Osteoblast (primary cell): Measurements from ENCODE around the gene ARHGAP10. TPM values are rescaled to one million over a fixed set of nuclear protein-coding genes. Genes with fewer than 3 reads are reported as not detected.

Source experiments
- DNase-seq: peaks from one replicate; pipeline ENCODE4 v3.0.0; 2011; ENCODE audit warnings: low spot score, mixed read lengths; ENCODE audit not compliant: insufficient read length; ENCODE audit errors: missing footprints
- H2AFZ ChIP-seq: 2 replicates; pipeline ENCODE4 v1.6.0; 2011; ENCODE audit warnings: mild to moderate bottlenecking, low read length
- H3K27ac ChIP-seq: 2 replicates; pipeline ENCODE4 v1.5.1; 2011; ENCODE audit warnings: mild to moderate bottlenecking, low read depth, low read length, moderate library complexity
- H3K27me3 ChIP-seq: 2 replicates; pipeline ENCODE4 v1.6.0; 2012; ENCODE audit warnings: mild to moderate bottlenecking, control low read depth, inconsistent platforms, low read length, moderate library complexity; ENCODE audit not compliant: insufficient read depth
- H3K36me3 ChIP-seq: 2 replicates; pipeline ENCODE4 v1.5.1; 2011; ENCODE audit warnings: mild to moderate bottlenecking, low read length, control low read depth, moderate library complexity; ENCODE audit not compliant: insufficient read depth
- H3K4me1 ChIP-seq: 2 replicates; pipeline ENCODE4 v1.5.1; 2011; ENCODE audit warnings: mild to moderate bottlenecking, low read length, control low read depth, moderate library complexity; ENCODE audit not compliant: insufficient read depth
- H3K4me2 ChIP-seq: 2 replicates; pipeline ENCODE4 v1.6.0; 2011; ENCODE audit warnings: mild to moderate bottlenecking, low read length; ENCODE audit not compliant: insufficient read depth
- H3K4me3 ChIP-seq: fragments of 200-600 bp; sonication (generic); 3 replicates; pipeline ENCODE4 v1.5.1; 2012; ENCODE audit warnings: mild to moderate bottlenecking, low read length, inconsistent platforms; ENCODE audit not compliant: insufficient read depth
- H3K79me2 ChIP-seq: 2 replicates; pipeline ENCODE4 v1.6.0; 2012; ENCODE audit warnings: mild to moderate bottlenecking, low read length, control low read depth, inconsistent platforms; ENCODE audit not compliant: insufficient read depth
- H3K9me3 ChIP-seq: 2 replicates; pipeline ENCODE4 v1.5.1; 2011; ENCODE audit warnings: low read depth, low read length, control low read depth
- H4K20me1 ChIP-seq: 2 replicates; pipeline ENCODE4 v1.6.0; 2012; ENCODE audit warnings: mild to moderate bottlenecking, low read length, control low read depth; ENCODE audit not compliant: insufficient read depth
- total RNA-seq: library from RNA; depleted of rRNA; stranded (reverse); fragments of >200 nt; gene quantifications from 2 replicates; pipeline ENCODE4 v1.2.3, GENCODE V29; 2012
- TF ChIP-seq, protein P1 (sequence below): IDR thresholded peaks from 2 replicates; pipeline ENCODE4 v1.5.1; 2011; ENCODE audit warnings: mild to moderate bottlenecking, low read depth, low read length, moderate library complexity; ENCODE audit errors: extremely low read depth

ARHGAP10 gene
- total RNA-seq, 1 donor = 31.5 TPM

DNA sequence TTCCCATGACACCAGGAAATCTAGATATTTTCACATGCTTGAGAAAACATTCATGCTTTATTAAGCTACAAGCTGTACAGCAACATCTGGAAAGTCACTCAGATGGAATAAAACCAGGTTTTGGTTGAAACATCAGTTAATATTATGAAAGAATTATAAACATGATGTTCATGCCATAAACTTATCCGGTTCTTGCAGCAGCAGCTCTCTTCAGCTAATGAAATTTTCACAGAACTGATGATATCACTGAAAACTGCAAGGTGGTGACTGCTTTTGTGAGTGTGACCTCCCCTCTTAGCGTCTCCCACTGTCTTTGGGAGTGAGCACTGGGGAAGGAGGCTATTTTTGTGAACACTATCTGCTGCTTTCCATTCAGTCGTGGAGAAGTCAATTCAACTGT, 56.9 kb downstream of the ARHGAP10 start:
- Histone ChIP-seq H4K20me1 (peaks cover 18% of the 10 kb centered on the region), H3K79me2 (peaks cover 70% of the 10 kb centered on the region), H3K27me3 (no peaks in the 10 kb centered on the region), H3K4me1 (peaks cover 16% of the 10 kb centered on the region), H3K9me3 (no peaks in the 10 kb centered on the region), H3K4me2 (no peak overlapping the region), H3K4me3 (no peak overlapping the region), H3K27ac (no peak overlapping the region), H3K36me3 (no peaks in the 10 kb centered on the region), H2AFZ (no peak overlapping the region)
- no peak for DNase-seq
- TF ChIP-seq, protein P1, sequence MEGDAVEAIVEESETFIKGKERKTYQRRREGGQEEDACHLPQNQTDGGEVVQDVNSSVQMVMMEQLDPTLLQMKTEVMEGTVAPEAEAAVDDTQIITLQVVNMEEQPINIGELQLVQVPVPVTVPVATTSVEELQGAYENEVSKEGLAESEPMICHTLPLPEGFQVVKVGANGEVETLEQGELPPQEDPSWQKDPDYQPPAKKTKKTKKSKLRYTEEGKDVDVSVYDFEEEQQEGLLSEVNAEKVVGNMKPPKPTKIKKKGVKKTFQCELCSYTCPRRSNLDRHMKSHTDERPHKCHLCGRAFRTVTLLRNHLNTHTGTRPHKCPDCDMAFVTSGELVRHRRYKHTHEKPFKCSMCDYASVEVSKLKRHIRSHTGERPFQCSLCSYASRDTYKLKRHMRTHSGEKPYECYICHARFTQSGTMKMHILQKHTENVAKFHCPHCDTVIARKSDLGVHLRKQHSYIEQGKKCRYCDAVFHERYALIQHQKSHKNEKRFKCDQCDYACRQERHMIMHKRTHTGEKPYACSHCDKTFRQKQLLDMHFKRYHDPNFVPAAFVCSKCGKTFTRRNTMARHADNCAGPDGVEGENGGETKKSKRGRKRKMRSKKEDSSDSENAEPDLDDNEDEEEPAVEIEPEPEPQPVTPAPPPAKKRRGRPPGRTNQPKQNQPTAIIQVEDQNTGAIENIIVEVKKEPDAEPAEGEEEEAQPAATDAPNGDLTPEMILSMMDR = no peak

DNA sequence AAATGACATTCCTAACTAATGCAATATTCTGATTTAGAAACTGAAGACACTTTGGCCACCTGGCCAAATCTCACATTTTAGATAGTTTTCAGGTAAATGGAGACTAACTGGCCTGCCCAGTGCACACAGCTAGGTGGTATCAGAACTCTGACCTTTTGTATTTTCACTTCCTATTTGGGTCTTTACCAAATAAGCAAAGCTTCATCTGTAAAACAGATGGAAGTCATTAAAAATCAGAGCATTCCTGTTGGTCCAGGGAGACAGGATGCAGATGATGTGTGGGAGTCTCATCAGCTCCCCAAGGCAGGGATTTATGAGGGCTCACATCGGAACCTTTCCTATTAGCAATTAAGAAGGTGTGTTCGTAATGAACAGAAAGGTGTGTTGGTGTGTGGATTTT, 57.7 kb downstream of the ARHGAP10 start:
- H3K4me1 ChIP-seq = peaks cover 19% of the 10 kb centered on the region
- H2AFZ ChIP-seq = no peak overlapping the region
- TF ChIP-seq, protein P1 = no peak
- H3K4me2 ChIP-seq = no peak overlapping the region
- H3K27ac ChIP-seq = no peak overlapping the region
- H3K9me3 ChIP-seq = no peaks in the 10 kb centered on the region
- no peaks in the 10 kb centered on the region for H3K36me3 ChIP-seq
- no peaks in the 10 kb centered on the region for H3K27me3 ChIP-seq
- H4K20me1 ChIP-seq = peaks cover 18% of the 10 kb centered on the region
- H3K4me3 ChIP-seq = no peak overlapping the region
- H3K79me2 ChIP-seq = peaks cover 78% of the 10 kb centered on the region
- DNase-seq = no peak

DNA sequence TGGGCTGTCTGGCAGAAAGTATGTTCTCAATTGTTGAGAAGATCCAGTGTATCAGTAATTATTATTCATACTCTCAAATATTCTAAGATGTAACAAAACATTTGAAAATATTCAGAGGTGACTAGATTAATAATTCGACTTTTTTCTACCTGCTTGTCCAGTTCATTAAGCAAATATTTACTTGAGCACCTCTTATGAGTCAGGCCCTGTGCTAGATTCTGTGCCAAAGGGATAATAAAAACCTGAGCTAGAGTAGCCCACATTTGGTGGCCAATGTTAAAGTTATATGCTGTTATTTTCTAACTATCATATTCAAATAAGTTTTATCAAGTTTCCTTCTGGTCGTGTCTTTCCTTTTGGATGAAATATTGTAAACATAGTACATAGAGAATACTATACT, 58.5 kb downstream of the ARHGAP10 start:
- TF ChIP-seq, protein P1 = no peak
- Histone ChIP-seq H3K79me2 (peaks cover 83% of the 10 kb centered on the region), H3K4me3 (no peak overlapping the region), H3K9me3 (no peaks in the 10 kb centered on the region), H3K36me3 (no peaks in the 10 kb centered on the region), H3K27me3 (no peaks in the 10 kb centered on the region), H3K27ac (no peak overlapping the region), H4K20me1 (peaks cover 18% of the 10 kb centered on the region), H3K4me1 (peaks cover 19% of the 10 kb centered on the region), H3K4me2 (no peak overlapping the region), H2AFZ (no peak overlapping the region)
- no peak for DNase-seq

DNA sequence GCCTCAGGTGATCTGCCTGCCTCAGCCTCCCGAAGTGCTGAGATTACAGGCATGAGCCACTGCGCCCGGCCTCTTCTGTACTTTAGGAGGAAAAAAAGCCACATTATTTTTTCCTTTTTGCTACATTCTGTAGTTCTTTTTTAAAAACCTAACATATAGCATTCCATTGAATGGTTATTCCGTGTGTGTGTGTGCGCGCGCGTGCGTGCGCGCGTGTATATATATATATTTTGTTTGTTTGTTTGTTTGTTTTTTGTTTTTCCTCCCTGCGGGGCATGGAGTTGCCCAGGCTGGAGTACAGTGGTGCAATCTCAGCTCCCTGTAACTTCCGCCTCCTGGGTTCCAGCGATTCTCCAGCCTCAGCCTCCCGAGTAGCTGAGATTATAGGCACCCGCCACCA, 59.5 kb downstream of the ARHGAP10 start:
- Histone ChIP-seq H3K27ac (no peak overlapping the region), H3K4me3 (no peak overlapping the region), H3K4me2 (no peak overlapping the region), H3K9me3 (no peaks in the 10 kb centered on the region), H4K20me1 (peaks cover 18% of the 10 kb centered on the region), H3K4me1 (peaks cover 19% of the 10 kb centered on the region), H3K36me3 (no peaks in the 10 kb centered on the region), H2AFZ (no peak overlapping the region), H3K79me2 (peaks cover 79% of the 10 kb centered on the region), H3K27me3 (no peaks in the 10 kb centered on the region)
- TF ChIP-seq, protein P1 = no peak
- no peak for DNase-seq
